A673 (cell line): Measurements from ENCODE around the gene MPC1. TPM values are rescaled to one million over a fixed set of nuclear protein-coding genes. Genes with fewer than 3 reads are reported as not detected.

Experiments
- BruUV-seq: library from RNA; stranded (reverse); fragments of 400-500 nt; replicated peaks from 2 replicates; lab custom pipeline; 2021; lab: Mats Ljungman, UMichigan
- CTCF ChIA-PET: fragments of 300-600 bp; sonication (Branson Sonifier 250); formaldehyde crosslinking; loops from one replicate; lab custom pipeline; 2022; ENCODE audit warnings: antibody characterized with exemption; lab: Charles Lee
- POLR2A ChIA-PET: fragments of 300-600 bp; sonication (Branson Sonifier 250); formaldehyde crosslinking; loops from one replicate; lab custom pipeline; 2022; ENCODE audit warnings: antibody characterized with exemption; ENCODE audit not compliant: low non-redundant PET; lab: Charles Lee
- DNase-seq: peaks from one replicate; pipeline ENCODE4 v3.0.0-alpha.2; 2015; ENCODE audit warnings: low spot score
- H3K27ac ChIP-seq: fragments of 200-600 bp; sonication (generic); 2 replicates; pipeline ENCODE4 v1.5.1; 2016; ENCODE audit warnings: mixed run types, low read depth, mild to moderate bottlenecking, mixed read lengths, antibody characterized with exemption, low read length; ENCODE audit not compliant: poor library complexity, severe bottlenecking
- H3K27me3 ChIP-seq: fragments of 200-600 bp; sonication (generic); replicated peaks from 2 replicates; pipeline ENCODE4 v1.6.1; 2017; ENCODE audit warnings: mixed run types, low read depth, mild to moderate bottlenecking, mixed read lengths, antibody characterized with exemption, low read length; ENCODE audit not compliant: insufficient read depth, poor library complexity
- H3K36me3 ChIP-seq: fragments of 200-600 bp; sonication (generic); 2 replicates; pipeline ENCODE4 v1.6.1; 2016; ENCODE audit warnings: mixed run types, mild to moderate bottlenecking, mixed read lengths, antibody characterized with exemption, low read length; ENCODE audit not compliant: insufficient read depth, poor library complexity, severe bottlenecking
- H3K4me1 ChIP-seq: fragments of 200-600 bp; sonication (generic); 2 replicates; pipeline ENCODE4 v1.6.1; 2017; ENCODE audit warnings: mixed run types, mild to moderate bottlenecking, mixed read lengths, antibody characterized with exemption, low read length; ENCODE audit not compliant: insufficient read depth, poor library complexity, severe bottlenecking
- H3K4me3 ChIP-seq: fragments of 200-600 bp; sonication (generic); 2 replicates; pipeline ENCODE4 v1.5.1; 2016; ENCODE audit warnings: low read depth, mixed run types, mild to moderate bottlenecking, mixed read lengths, low read length; ENCODE audit not compliant: poor library complexity, severe bottlenecking
- H3K9me3 ChIP-seq: fragments of 200-600 bp; sonication (generic); 2 replicates; pipeline ENCODE4 v1.6.1; 2016; ENCODE audit warnings: mixed run types, low read depth, mild to moderate bottlenecking, mixed read lengths, antibody characterized with exemption, low read length; ENCODE audit not compliant: poor library complexity, severe bottlenecking
- CTCF ChIP-seq: fragments of 300-800, 200-600 bp; sonication (generic); conservative IDR thresholded peaks from 2 replicates; pipeline ENCODE4 v1.5.1; 2017; ENCODE audit warnings: low read depth, mild to moderate bottlenecking, antibody characterized with exemption, low read length, moderate library complexity, mixed read lengths
- EZH2 ChIP-seq: fragments of 200-600 bp; sonication (generic); IDR thresholded peaks from 2 replicates; pipeline ENCODE4 v1.6.1; 2017; ENCODE audit warnings: borderline replicate concordance, low read depth, mild to moderate bottlenecking, mixed read lengths, antibody characterized with exemption, low read length; ENCODE audit not compliant: poor library complexity, severe bottlenecking
- intact Hi-C: fragments of 100-400 bp; cut with micrococcal nuclease; formaldehyde crosslinking; loops from one replicate; pipeline ENCODE4 v1.10.0; 2022; ENCODE audit not compliant: unreplicated experiment
- total RNA-seq: library from RNA; stranded (reverse); gene quantifications from 2 replicates; pipeline ENCODE4 v1.2.3, GENCODE V29; 2021

Gene MPC1
- total RNA-seq, 1 experiment from 2014 or later = 35.9 TPM

- POLR2A ChIA-PET = no interaction called here
- no peak overlapping the region for H3K27ac ChIP-seq
- TF ChIP-seq CTCF (no peak), EZH2 (no peak)
- no TSS peak for BruUV-seq
- no peak for DNase-seq
- CTCF ChIA-PET = no interaction called here
- peaks cover 8% of the 10 kb centered on the region for H3K4me1 ChIP-seq
- no peaks in the 10 kb centered on the region for H3K9me3 ChIP-seq
- H3K4me3 ChIP-seq = no peak overlapping the region
- no peaks in the 10 kb centered on the region for H3K36me3 ChIP-seq
- no peaks in the 10 kb centered on the region for H3K27me3 ChIP-seq
- intact Hi-C loops = no loop called here
These were observed 12.3 kb downstream of the MPC1 start for GRCh38 chr6:166370489-166370888.

GRCh38 chr6:166369782-166370181, 13.0 kb downstream of the MPC1 start:
- H3K9me3 ChIP-seq = no peaks in the 10 kb centered on the region
- no peak overlapping the region for H3K27ac ChIP-seq
- no TSS peak for BruUV-seq
- intact Hi-C loops = no loop called here
- H3K36me3 ChIP-seq = no peaks in the 10 kb centered on the region
- CTCF ChIA-PET = no interaction called here
- no peak for DNase-seq
- H3K4me3 ChIP-seq = no peak overlapping the region
- TF ChIP-seq CTCF (no peak), EZH2 (no peak)
- peaks cover 12% of the 10 kb centered on the region for H3K4me1 ChIP-seq
- POLR2A ChIA-PET = no interaction called here
- H3K27me3 ChIP-seq = no peaks in the 10 kb centered on the region

GRCh38 chr6:166366921-166367320, 15.8 kb downstream of the MPC1 start:
- Histone ChIP-seq H3K36me3 (no peaks in the 10 kb centered on the region), H3K27me3 (no peaks in the 10 kb centered on the region), H3K4me3 (no peak overlapping the region), H3K4me1 (peaks cover 12% of the 10 kb centered on the region), H3K9me3 (no peaks in the 10 kb centered on the region), H3K27ac (no peak overlapping the region)
- no TSS peak for BruUV-seq
- intact Hi-C loops = no loop called here
- TF ChIP-seq CTCF = no peak
- no peak for TF ChIP-seq EZH2
- CTCF ChIA-PET = no interaction called here
- no peak for DNase-seq
- POLR2A ChIA-PET = no interaction called here
